Smooth muscle cell of bladder (primary cell): ENCODE data around the gene GSTM1. TPM values are rescaled to one million over a fixed set of nuclear protein-coding genes. Genes with fewer than 3 reads are reported as not detected.

Experiments
- total RNA-seq: library from RNA; depleted of rRNA; stranded (reverse); fragments of >200 nt; gene quantifications from 2 replicates; pipeline ENCODE4 v1.2.3, GENCODE V29; 2014

GSTM1 gene
- 9.0 and 9.6 TPM in 2 replicates for total RNA-seq

DNA sequence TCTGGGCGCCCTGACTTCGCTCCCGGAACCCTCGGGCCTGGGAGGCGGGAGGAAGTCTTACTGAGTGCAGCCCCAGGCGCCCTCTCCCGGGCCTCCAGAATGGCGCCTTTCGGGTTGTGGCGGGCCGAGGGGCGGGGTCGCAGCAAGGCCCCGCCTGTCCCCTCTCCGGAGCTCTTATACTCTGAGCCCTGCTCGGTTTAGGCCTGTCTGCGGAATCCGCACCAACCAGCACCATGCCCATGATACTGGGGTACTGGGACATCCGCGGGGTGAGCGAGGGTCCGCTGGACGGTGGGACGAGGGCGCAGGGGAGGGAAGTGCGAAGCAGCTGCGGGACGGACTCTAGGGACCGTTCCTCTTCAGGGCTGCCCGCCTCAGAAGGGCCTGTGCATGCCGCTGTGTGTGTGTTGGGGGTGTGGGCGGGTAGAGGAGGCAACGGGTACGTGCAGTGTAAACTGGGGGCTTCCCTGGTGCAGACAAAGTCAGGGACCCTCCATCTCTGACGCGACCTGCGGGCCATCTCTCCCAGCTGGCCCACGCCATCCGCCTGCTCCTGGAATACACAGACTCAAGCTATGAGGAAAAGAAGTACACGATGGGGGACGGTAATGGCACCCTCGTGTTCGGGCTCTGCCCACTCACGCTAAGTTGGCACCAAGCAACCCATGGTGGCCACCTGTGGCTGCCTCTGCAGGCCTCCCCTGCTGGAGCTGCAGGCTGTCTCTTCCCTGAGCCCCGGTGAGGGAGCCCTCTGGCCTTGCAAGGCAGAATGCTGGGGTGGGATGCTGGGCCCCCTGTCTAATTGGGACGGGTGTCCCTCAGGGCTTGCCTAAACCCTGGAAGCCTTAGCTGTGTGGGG is at the start of gene GSTM1:
Gene GSTM1 (plus strand): TSS at position 177 of the 859 bp plus-strand sequence. CDS start 57 bp downstream, at position 234.

DNA sequence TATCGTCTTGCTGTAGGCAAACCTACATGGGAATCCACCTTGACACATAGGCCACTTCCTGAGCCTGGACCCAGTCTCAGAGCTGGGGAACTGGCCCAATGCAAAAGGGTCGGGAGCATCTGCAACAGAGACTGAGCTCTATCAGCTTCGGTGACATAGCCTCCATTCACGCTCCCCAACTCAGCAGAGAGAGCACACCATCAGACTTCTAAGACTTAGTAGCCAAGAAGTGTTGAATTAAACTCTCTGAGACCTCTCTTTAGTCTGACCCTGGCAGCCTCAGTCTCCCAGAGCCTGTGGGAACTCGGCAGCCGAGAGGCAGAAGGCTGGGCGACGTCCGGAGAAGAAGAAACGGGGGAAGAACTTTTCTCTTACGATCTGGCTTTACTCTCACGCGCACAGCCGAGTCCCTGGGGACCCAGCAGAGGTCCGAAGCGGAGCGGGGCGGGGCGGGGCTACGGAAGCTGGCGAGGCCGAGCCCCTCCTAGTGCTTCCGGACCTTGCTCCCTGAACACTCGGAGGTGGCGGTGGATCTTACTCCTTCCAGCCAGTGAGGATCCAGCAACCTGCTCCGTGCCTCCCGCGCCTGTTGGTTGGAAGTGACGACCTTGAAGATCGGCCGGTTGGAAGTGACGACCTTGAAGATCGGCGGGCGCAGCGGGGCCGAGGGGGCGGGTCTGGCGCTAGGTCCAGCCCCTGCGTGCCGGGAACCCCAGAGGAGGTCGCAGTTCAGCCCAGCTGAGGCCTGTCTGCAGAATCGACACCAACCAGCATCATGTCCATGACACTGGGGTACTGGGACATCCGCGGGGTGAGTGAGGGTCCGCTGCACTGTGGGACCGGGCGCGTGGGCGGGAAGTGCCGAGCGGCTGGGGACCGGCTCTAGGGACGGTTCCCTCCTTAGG is 31.8 kb upstream of the GSTM1 start, which contains the start of gene GSTM4:
Gene GSTM4 (plus strand): TSS at position 485 of the 905 bp plus-strand sequence. CDS start 291 bp downstream, at position 776.

DNA sequence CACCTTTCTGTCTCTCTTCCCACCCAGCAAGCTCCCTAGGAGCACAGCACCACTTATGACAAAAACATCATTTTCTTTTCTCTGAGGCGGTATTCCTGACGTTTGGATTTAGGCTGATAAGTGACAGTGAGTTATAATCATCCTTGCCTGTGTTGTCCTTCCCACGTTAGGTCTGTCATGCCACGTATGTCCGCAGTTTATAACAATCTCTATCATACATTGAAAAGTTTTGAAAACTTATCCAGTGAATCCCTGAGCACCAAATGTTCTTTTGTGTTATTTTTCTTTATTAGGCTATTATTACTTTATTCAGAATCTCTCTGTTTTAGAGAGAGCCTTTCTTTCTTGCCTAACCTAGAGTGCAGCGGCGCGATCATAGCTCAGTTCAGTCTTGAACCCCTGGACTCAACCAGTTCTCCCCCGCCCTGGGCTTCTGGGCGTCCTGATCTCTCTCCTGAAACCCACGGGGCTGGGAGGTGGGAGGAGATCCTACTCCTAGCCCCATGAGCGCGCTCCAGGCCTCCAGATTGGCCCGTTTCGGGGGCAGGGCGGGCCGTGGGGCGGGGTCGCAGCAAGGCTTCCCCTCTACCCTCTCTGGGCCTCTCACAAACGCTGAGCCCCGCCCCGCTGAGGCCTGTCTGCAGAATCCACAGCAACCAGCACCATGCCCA is 20.0 kb upstream of the GSTM1 start, which contains the start of gene GSTM2:
Gene GSTM2 (plus strand): TSS at position 606 of the 671 bp plus-strand sequence. CDS start 59 bp downstream, at position 665.

GRCh38 chr1:109711593-109712320 is 24.1 kb downstream of the GSTM1 start, which contains the start of gene GSTM5:
Gene GSTM5, plus strand, starts transcription at chr1:109712251. Its CDS starts 62 bp downstream, at chr1:109712313.

GRCh38 chr1:109740615-109741373 is 53.2 kb downstream of the GSTM1 start, which contains the start of gene GSTM3:
Gene GSTM3, minus strand, starts transcription at chr1:109741038. Its CDS starts 751 bp downstream, at chr1:109740287.

Other genes with a start within 250 kb of the GSTM1 start
- gene SYPL2, start 221.3 kb upstream of the GSTM1 start, total RNA-seq: 0.28 and 0.46 TPM in 2 replicates
- gene ATXN7L2, start 203.9 kb upstream of the GSTM1 start, total RNA-seq: 0.85 and 1.5 TPM in 2 replicates
- 3.6 TPM in 2 replicates for gene CYB561D1, start 193.7 kb upstream of the GSTM1 start, total RNA-seq
- gene AMIGO1, start 178.1 kb upstream of the GSTM1 start, total RNA-seq: 1.6 and 2.0 TPM in 2 replicates
- gene GPR61, start 147.9 kb upstream of the GSTM1 start, total RNA-seq: 0.28 TPM in 2 replicates
- 11.7 and 13.7 TPM in 2 replicates for gene GNAI3, start 139.2 kb upstream of the GSTM1 start, total RNA-seq
- gene GNAT2, start 68.2 kb upstream of the GSTM1 start, total RNA-seq: 0.28 and 0.37 TPM in 2 replicates
- 73.5 and 83.7 TPM in 2 replicates for gene AMPD2, start 68.0 kb upstream of the GSTM1 start, total RNA-seq
- gene GSTM4, start 31.7 kb upstream of the GSTM1 start, total RNA-seq: 14.8 and 18.4 TPM in 2 replicates
- 16.2 and 20.0 TPM in 2 replicates for gene GSTM2, start 19.8 kb upstream of the GSTM1 start, total RNA-seq
- 8.5 and 13.3 TPM in 2 replicates for gene GSTM5, start 24.4 kb downstream of the GSTM1 start, total RNA-seq
- 215 and 220 TPM in 2 replicates for gene GSTM3, start 53.2 kb downstream of the GSTM1 start, total RNA-seq
- not detected in 2 replicates for gene EPS8L3, start 76.1 kb downstream of the GSTM1 start, total RNA-seq
- gene CSF1, start 223.0 kb downstream of the GSTM1 start, total RNA-seq: 38.0 and 47.1 TPM in 2 replicates